CD14-positive monocyte (primary cell): ENCODE results near the gene EVL. TPM values are rescaled to one million over a fixed set of nuclear protein-coding genes. Genes with fewer than 3 reads are reported as not detected.

Experiments used
- DNase-seq, 3 donors: peaks; one replicate each; pipeline ENCODE4 v3.0.0-alpha.2; 2011 to 2022
- H2AFZ ChIP-seq: 2 replicates; pipeline ENCODE4 v1.6.0; 2012; ENCODE audit warnings: mild to moderate bottlenecking, low read depth, low read length, inconsistent platforms; ENCODE audit not compliant: insufficient read depth, poor library complexity, severe bottlenecking
- H3K27ac ChIP-seq, 2 donors: 1 replicate in 1 of 2; 2 replicates in 1 of 2; pipeline ENCODE4 v1.5.1; 2012 to 2013; ENCODE audit warnings: low read length in 2 of 2, control low read depth in 1 of 2, inconsistent platforms in 1 of 2, low read depth in 1 of 2, mild to moderate bottlenecking in 1 of 2
- H3K27me3 ChIP-seq, 2 donors: one replicate each; pipeline versions ENCODE4 v1.6.0 to v1.6.1; 2011 to 2013; ENCODE audit warnings: low read length in 2 of 2; ENCODE audit not compliant: control insufficient read depth in 2 of 2, insufficient read depth in 2 of 2
- H3K36me3 ChIP-seq, 2 donors: replicated peaks in 1 of 2; 1 replicate in 1 of 2; 2 replicates in 1 of 2; pipeline versions ENCODE4 v1.5.1 to v1.6.1; 2012 to 2013; ENCODE audit warnings: low read length in 2 of 2, control low read depth in 1 of 2, inconsistent platforms in 1 of 2, mild to moderate bottlenecking in 1 of 2; ENCODE audit not compliant: insufficient read depth in 2 of 2, control insufficient read depth in 1 of 2
- H3K4me1 ChIP-seq, 2 donors: 1 replicate in 1 of 2; 2 replicates in 1 of 2; pipeline versions ENCODE4 v1.5.1 to v1.6.1; 2012 to 2013; ENCODE audit warnings: low read length in 2 of 2, control low read depth in 1 of 2, inconsistent platforms in 1 of 2, mild to moderate bottlenecking in 1 of 2, moderate library complexity in 1 of 2; ENCODE audit not compliant: insufficient read depth in 2 of 2, control insufficient read depth in 1 of 2
- H3K4me2 ChIP-seq: replicated peaks from 2 replicates; pipeline ENCODE3; 2012; ENCODE audit warnings: low read length, moderate library complexity, mild to moderate bottlenecking; ENCODE audit not compliant: poor library complexity, severe bottlenecking; ENCODE audit errors: extremely low read depth
- H3K4me3 ChIP-seq, 3 experiments: fragments of 200-600 bp in 1 of 3; sonication (generic) in 1 of 3; replicated peaks in 1 of 3; 1 replicate in 2 of 3; 2 replicates in 1 of 3; pipeline ENCODE4 v1.5.1; 2011 to 2013; ENCODE audit warnings: low read length in 3 of 3, mild to moderate bottlenecking in 3 of 3, control low read depth in 2 of 3, low read depth in 2 of 3, inconsistent platforms in 1 of 3, moderate library complexity in 1 of 3
- H3K79me2 ChIP-seq: 2 replicates; pipeline ENCODE4 v1.6.0; 2012; ENCODE audit warnings: mild to moderate bottlenecking, control low read depth, inconsistent platforms, low read length, moderate library complexity; ENCODE audit not compliant: insufficient read depth
- H3K9ac ChIP-seq: 2 replicates; pipeline ENCODE4 v1.6.0; 2017; ENCODE audit warnings: low read length, mild to moderate bottlenecking; ENCODE audit not compliant: insufficient read depth, poor library complexity, severe bottlenecking
- H3K9me3 ChIP-seq, 2 donors: replicated peaks in 1 of 2; 1 replicate in 1 of 2; 2 replicates in 1 of 2; pipeline versions ENCODE4 v1.5.1 to v1.6.1; 2012 to 2013; ENCODE audit warnings: low read length in 2 of 2, control low read depth in 1 of 2; ENCODE audit not compliant: control insufficient read depth in 1 of 2, insufficient read depth in 1 of 2
- H4K20me1 ChIP-seq: 2 replicates; pipeline ENCODE4 v1.6.0; 2012; ENCODE audit warnings: mild to moderate bottlenecking, low read length, control low read depth, moderate library complexity; ENCODE audit not compliant: insufficient read depth
- H3K27ac Mint-ChIP-seq, 7 donors: one replicate each; pipeline ENCODE4 v1.8.0; 2020; ENCODE audit warnings: mild to moderate bottlenecking in 7 of 7, mixed read lengths in 7 of 7, moderate library complexity in 6 of 7, inconsistent platforms in 2 of 7
- H3K27me3 Mint-ChIP-seq, 3 donors: one replicate each; pipeline ENCODE4 v1.8.0; 2021 to 2022; ENCODE audit warnings: low read depth in 3 of 3, mild to moderate bottlenecking in 3 of 3, mixed read lengths in 3 of 3, moderate library complexity in 3 of 3, inconsistent platforms in 1 of 3
- H3K36me3 Mint-ChIP-seq, 2 donors: one replicate each; pipeline ENCODE4 v1.8.0; 2020; ENCODE audit warnings: mixed read lengths in 2 of 2, inconsistent platforms in 1 of 2, mild to moderate bottlenecking in 1 of 2
- H3K4me1 Mint-ChIP-seq: one replicate; pipeline ENCODE4 v1.8.0; 2020; ENCODE audit warnings: mild to moderate bottlenecking, mixed read lengths
- H3K4me3 Mint-ChIP-seq, 2 donors: one replicate each; pipeline ENCODE4 v1.8.0; 2020; ENCODE audit warnings: mild to moderate bottlenecking in 2 of 2, mixed read lengths in 2 of 2, moderate library complexity in 1 of 2
- H3K9me3 Mint-ChIP-seq, 7 donors: one replicate each; pipeline ENCODE4 v1.8.0; 2020 to 2022; ENCODE audit warnings: mixed read lengths in 7 of 7, mild to moderate bottlenecking in 6 of 7, moderate library complexity in 6 of 7, inconsistent platforms in 2 of 7
- WGBS: methylation state at CpG from one replicate; pipeline ENCODE4 v1.1.5; 2013; ENCODE audit warnings: missing lambda C conversion rate; ENCODE audit not compliant: insufficient coverage; 5-methylcytosine and 5-hydroxymethylcytosine counted together
- intact Hi-C, 2 donors: fragments of 100-400 bp; cut with micrococcal nuclease; formaldehyde crosslinking; loops; one replicate each; pipeline versions ENCODE4 v1.15.0 to v1.15.1; 2023
- polyA plus RNA-seq, 3 donors: library from polyadenylated mRNA; depleted of rRNA in 1 of 3; unstranded in 2 of 3; stranded (reverse) in 1 of 3; fragments of 300-500 nt in 2 of 3; fragments of >200 nt in 1 of 3; fragmentation: Illumina TruSeq in 2 of 3; gene quantifications; 1 replicate in 2 of 3; 2 replicates in 1 of 3; pipeline ENCODE4 v1.2.3, GENCODE V29; 2012 to 2021
- TF ChIP-seq, protein P1 (sequence below): fragments of 200-600 bp; IDR thresholded peaks from one replicate; pipeline ENCODE4 v1.8.0; 2022; ENCODE audit warnings: antibody characterized with exemption, mild to moderate bottlenecking

Gene EVL
- polyA plus RNA-seq, 3 donors = 3.2 to 131 (median 6.7) TPM

DNA sequence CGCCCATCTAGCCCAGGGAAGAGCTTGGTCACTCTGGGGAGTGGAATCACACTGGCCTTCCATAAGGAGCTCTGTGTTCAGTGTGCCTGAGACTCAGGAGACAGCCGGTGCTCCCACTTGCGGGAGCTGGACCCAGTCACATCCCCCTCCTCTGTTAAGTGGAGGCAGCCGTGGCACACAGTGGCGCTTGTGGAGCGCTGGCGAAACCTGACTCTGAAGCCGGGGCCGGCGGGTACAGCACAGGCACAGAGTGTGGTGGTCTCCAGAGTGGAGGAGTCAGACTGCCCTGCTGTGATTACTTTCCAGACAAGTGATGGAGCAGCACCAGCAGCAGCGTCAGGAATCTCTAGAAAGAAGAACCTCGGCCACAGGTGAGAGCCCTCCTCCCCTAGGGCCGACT, 61.2 kb downstream of the EVL start:
- Mint-ChIP-seq H3K36me3 (peaks cover 62 to 72% of the 10 kb centered on the region in 2 donors), H3K9me3 (peaks cover 0 to 6% (median 0%) of the 10 kb centered on the region in 7 donors), H3K4me1 (peaks cover 14% of the 10 kb centered on the region), H3K27me3 (peaks cover 1 to 3% (median 1%) of the 10 kb centered on the region in 3 donors), H3K4me3 (no peak overlapping the region), H3K27ac (no peak overlapping the region)
- Histone ChIP-seq H3K36me3 (peaks cover 59 to 75% of the 10 kb centered on the region in 2 donors), H3K79me2 (no peaks in the 10 kb centered on the region), H3K9me3 (no peaks in the 10 kb centered on the region), H3K27ac (no peak overlapping the region), H4K20me1 (no peaks in the 10 kb centered on the region), H3K4me2 (no peak overlapping the region), H3K4me1 (no peaks in the 10 kb centered on the region), H3K4me3 (no peak overlapping the region), H2AFZ (no peak overlapping the region), H3K27me3 (no peaks in the 10 kb centered on the region), H3K9ac (no peak overlapping the region)
- intact Hi-C loops = no loop called here
- TF ChIP-seq, protein P1, sequence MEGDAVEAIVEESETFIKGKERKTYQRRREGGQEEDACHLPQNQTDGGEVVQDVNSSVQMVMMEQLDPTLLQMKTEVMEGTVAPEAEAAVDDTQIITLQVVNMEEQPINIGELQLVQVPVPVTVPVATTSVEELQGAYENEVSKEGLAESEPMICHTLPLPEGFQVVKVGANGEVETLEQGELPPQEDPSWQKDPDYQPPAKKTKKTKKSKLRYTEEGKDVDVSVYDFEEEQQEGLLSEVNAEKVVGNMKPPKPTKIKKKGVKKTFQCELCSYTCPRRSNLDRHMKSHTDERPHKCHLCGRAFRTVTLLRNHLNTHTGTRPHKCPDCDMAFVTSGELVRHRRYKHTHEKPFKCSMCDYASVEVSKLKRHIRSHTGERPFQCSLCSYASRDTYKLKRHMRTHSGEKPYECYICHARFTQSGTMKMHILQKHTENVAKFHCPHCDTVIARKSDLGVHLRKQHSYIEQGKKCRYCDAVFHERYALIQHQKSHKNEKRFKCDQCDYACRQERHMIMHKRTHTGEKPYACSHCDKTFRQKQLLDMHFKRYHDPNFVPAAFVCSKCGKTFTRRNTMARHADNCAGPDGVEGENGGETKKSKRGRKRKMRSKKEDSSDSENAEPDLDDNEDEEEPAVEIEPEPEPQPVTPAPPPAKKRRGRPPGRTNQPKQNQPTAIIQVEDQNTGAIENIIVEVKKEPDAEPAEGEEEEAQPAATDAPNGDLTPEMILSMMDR = no peak
- WGBS = 95% methylated on average over 9 of the region's 13 CpGs
- DNase-seq = no peak

DNA sequence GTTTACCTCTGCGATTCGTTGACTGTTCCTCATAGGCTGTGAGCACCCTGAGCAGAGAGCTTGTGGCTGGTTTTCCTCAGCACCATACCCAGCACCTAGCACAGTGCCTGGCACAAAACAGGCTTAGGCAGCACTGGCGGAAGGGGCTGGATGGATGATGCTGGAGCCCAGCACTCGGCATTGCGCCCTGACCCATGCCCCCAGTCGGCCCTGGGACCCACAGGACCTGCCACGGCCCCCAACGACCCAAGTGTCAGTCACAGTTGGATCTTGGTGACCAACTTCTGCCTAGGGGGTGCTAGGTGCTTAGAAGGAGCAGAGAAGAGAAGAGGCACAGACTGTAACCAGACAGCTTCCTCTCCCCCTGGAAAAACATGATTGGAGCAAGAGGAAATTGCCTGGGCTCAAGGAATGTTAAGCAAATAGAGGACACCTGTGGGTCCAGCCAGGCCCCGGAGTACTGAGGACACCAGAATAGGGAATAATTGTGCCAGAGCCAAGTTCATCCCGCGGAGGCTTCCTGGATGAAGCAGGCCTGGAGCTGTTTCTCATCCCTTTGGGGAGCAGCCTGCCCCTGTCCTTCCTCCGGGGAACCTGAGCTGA, 62.7 kb downstream of the EVL start:
- H3K4me3 ChIP-seq = no peak overlapping the region
- H3K4me3 Mint-ChIP-seq = no peak overlapping the region
- H3K36me3 ChIP-seq = peaks cover 75 to 91% of the 10 kb centered on the region in 2 donors
- intact Hi-C loops = no loop called here
- H3K9me3 Mint-ChIP-seq = peaks cover 0 to 6% (median 0%) of the 10 kb centered on the region in 7 donors
- no peak overlapping the region for H3K4me2 ChIP-seq
- no peaks in the 10 kb centered on the region for H3K9me3 ChIP-seq
- peaks cover 1 to 3% (median 1%) of the 10 kb centered on the region in 3 donors for H3K27me3 Mint-ChIP-seq
- no peaks in the 10 kb centered on the region for H4K20me1 ChIP-seq
- no peaks in the 10 kb centered on the region for H3K4me1 ChIP-seq
- no peak for DNase-seq
- H2AFZ ChIP-seq = no peak overlapping the region
- H3K79me2 ChIP-seq = no peaks in the 10 kb centered on the region
- peaks cover 9% of the 10 kb centered on the region for H3K4me1 Mint-ChIP-seq
- 97% methylated on average over 8 of the region's 12 CpGs for WGBS
- H3K36me3 Mint-ChIP-seq = peaks cover 75 to 82% of the 10 kb centered on the region in 2 donors
- TF ChIP-seq, protein P1 = no peak
- no peak overlapping the region for H3K9ac ChIP-seq
- H3K27me3 ChIP-seq = no peaks in the 10 kb centered on the region
- peak overlapping the region in 1 of 7 donors; percentile 63 for H3K27ac Mint-ChIP-seq
- H3K27ac ChIP-seq = no peak overlapping the region
